DND-41 (cell line): ENCODE measurements around the gene EFCC1.

Source experiments
- CTCF ChIP-seq: IDR thresholded peaks from 2 replicates; pipeline ENCODE4 v1.5.1; 2012; ENCODE audit warnings: borderline replicate concordance, low read length, moderate library complexity, mild to moderate bottlenecking; ENCODE audit not compliant: poor library complexity, severe bottlenecking; ENCODE audit errors: extremely low read depth
- EZH2 ChIP-seq: IDR thresholded peaks from 3 replicates; pipeline ENCODE4 v1.6.1; 2012; ENCODE audit warnings: borderline replicate concordance, low read depth, mild to moderate bottlenecking, moderate library complexity, low read length, inconsistent platforms; ENCODE audit not compliant: severe bottlenecking

- TF ChIP-seq CTCF: no peak
- no peak for TF ChIP-seq EZH2
These were observed 46.4 kb downstream of the EFCC1 start for GRCh38 chr3:129047553-129047839.
